ENCODE measurements around the gene TBC1D22A. TPM values are rescaled to one million over a fixed set of nuclear protein-coding genes. Genes with fewer than 3 reads are reported as not detected.
A peak's percentile ranks its signal among the peaks of the same experiment; 100 is the strongest.

The TBC1D22A gene
- total RNA-seq, 1 donor from 2014 or later: 24.2 TPM

DNA sequence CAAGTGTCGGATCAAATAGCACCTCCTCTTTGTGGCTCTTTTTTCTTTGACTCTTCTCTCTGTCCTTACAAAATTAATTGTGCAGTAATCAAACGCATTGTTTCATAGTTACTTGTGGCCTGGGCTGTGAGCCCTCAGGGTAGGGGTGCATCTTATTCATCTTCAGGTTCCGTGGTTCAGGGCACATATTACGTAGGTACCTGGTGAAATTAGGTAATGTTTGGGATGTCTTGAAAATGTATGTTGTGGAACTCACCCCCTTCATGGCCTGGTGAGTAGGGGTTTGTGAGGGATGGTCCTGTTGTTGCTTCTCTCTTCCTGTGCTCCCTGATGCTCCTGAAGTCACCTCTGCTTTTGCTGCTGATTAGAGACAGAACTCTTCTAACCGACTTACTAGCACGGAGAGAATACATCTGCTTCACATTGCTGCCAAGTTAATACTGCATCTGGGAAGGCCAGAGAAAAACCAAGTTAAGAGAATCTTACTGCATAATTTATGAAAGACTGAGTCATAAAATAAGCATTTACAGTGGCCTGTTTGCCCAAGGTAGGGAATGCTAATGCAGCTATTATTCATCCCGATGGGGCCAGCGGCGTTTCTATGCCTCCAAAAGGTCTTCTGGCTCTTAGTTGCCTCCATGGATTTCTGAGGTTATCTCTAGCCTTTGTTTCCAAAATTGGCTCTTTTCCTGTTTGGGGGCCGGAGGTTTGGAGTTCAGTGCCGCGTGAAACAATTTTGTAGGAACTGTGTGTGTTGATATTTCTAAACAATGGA is 66.9 kb downstream of the TBC1D22A start:
- peaks cover 24% of the 10 kb centered on the region for H3K79me2 ChIP-seq (ENCODE audit: insufficient read depth, low read length)
- Mint-ChIP-seq H3K27me3 (ENCODE audit: low read depth, unreplicated experiment) (no peaks in the 10 kb centered on the region), H3K4me3 (ENCODE audit: unreplicated experiment) (peak overlapping the region; percentile 35), H3K27ac (ENCODE audit: unreplicated experiment) (peak overlapping the region; percentile 72), H3K9me3 (ENCODE audit: unreplicated experiment) (peaks cover 3% of the 10 kb centered on the region), H3K36me3 (ENCODE audit: low read depth, unreplicated experiment) (peaks cover 31% of the 10 kb centered on the region), H3K4me1 (ENCODE audit: low read depth, unreplicated experiment) (peaks cover 34% of the 10 kb centered on the region)
- FAIRE-seq (peak; percentile 99), DNase-seq (ENCODE audit: low read depth) (peak; percentile 96)
- peak overlapping the region; percentile 30 for H3K4me3 ChIP-seq (ENCODE audit: insufficient read depth, low read depth, low read length)
- H2AFZ ChIP-seq (ENCODE audit: low read depth, low read length): peak overlapping the region; percentile 20
- no peaks in the 10 kb centered on the region for H3K36me3 ChIP-seq (ENCODE audit: insufficient read depth, low read length)
- peaks cover 10% of the 10 kb centered on the region for H4K20me1 ChIP-seq (ENCODE audit: insufficient read depth, low read length)
- no peaks in the 10 kb centered on the region for H3K27me3 ChIP-seq (ENCODE audit: insufficient read depth, low read length)
- H3K4me2 ChIP-seq (ENCODE audit: low read length): peak overlapping the region; percentile 81
- peak overlapping the region; percentile 93 for H3K27ac ChIP-seq (ENCODE audit: low read depth, low read length)
- no peaks in the 10 kb centered on the region for H3K9me3 ChIP-seq (ENCODE audit: insufficient read depth, low read depth, low read length)
- H3K4me1 ChIP-seq (ENCODE audit: insufficient read depth, low read length): peaks cover 33% of the 10 kb centered on the region
- peak overlapping the region; percentile 74 for H3K9ac ChIP-seq (ENCODE audit: low read length)
- TF ChIP-seq, protein P1, sequence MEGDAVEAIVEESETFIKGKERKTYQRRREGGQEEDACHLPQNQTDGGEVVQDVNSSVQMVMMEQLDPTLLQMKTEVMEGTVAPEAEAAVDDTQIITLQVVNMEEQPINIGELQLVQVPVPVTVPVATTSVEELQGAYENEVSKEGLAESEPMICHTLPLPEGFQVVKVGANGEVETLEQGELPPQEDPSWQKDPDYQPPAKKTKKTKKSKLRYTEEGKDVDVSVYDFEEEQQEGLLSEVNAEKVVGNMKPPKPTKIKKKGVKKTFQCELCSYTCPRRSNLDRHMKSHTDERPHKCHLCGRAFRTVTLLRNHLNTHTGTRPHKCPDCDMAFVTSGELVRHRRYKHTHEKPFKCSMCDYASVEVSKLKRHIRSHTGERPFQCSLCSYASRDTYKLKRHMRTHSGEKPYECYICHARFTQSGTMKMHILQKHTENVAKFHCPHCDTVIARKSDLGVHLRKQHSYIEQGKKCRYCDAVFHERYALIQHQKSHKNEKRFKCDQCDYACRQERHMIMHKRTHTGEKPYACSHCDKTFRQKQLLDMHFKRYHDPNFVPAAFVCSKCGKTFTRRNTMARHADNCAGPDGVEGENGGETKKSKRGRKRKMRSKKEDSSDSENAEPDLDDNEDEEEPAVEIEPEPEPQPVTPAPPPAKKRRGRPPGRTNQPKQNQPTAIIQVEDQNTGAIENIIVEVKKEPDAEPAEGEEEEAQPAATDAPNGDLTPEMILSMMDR (IDR thresholded peaks at IDR 0.05; ENCODE audit: insufficient read depth, low read depth, low read length): no peak
- no peak for TF ChIP-seq EZH2 (IDR thresholded peaks at IDR 0.05; ENCODE audit: insufficient read depth, low read length)

DNA sequence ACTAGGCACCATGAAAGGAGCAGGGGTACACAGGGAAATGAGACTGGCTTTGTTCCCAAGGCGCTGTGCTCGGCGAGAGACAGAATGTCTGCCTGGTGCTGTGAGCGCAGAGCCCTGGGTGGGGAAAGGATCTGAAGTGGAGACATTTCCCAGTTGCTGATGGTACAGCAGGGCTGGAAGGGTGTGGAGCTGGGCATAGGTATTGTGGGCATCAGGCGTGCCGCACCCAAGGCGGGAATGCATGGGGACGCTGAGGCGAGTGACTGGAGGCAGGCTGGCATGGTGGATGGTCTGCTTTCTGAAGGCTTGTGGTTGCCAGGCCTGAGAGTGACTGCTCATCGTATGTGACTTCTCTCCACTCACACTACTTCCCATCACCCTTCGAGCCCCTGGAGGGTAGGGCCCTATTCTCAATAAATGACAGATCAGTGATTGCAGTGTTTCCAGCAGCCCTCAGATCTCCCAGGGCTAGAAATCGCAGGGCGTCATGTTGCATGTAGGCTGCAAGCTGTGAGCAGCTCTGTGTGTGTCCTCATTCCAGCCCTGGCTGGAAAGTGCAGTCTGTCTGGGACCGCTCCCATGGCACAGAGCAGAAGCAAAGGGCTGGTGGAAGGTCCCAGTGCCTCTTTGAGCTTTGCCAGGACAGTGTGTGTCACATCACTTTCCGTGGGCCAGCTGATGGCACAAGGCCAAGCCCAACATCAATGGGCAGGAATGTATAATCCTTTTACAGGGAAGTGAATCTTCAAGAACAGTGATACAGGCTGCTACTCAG is 67.7 kb downstream of the TBC1D22A start:
- peak overlapping the region; percentile 35 for H3K4me3 Mint-ChIP-seq (ENCODE audit: unreplicated experiment)

More for the DNA sequence above, 67.7 kb downstream of the TBC1D22A start:
- no peaks in the 10 kb centered on the region for H3K9me3 ChIP-seq (ENCODE audit: insufficient read depth, low read depth, low read length)
- no peaks in the 10 kb centered on the region for H3K36me3 ChIP-seq (ENCODE audit: insufficient read depth, low read length)
- peaks cover 24% of the 10 kb centered on the region for H3K79me2 ChIP-seq (ENCODE audit: insufficient read depth, low read length)
- peaks cover 28% of the 10 kb centered on the region for H3K4me1 Mint-ChIP-seq (ENCODE audit: low read depth, unreplicated experiment)
- peak overlapping the region; percentile 30 for H3K4me3 ChIP-seq (ENCODE audit: insufficient read depth, low read depth, low read length)
- peak overlapping the region; percentile 93 for H3K27ac ChIP-seq (ENCODE audit: low read depth, low read length)
- TF ChIP-seq EZH2 (IDR thresholded peaks at IDR 0.05; ENCODE audit: insufficient read depth, low read length): no peak
- TF ChIP-seq, protein P1 (IDR thresholded peaks at IDR 0.05; ENCODE audit: insufficient read depth, low read depth, low read length): no peak
- H2AFZ ChIP-seq (ENCODE audit: low read depth, low read length): peak overlapping the region; percentile 20
- peaks cover 33% of the 10 kb centered on the region for H3K4me1 ChIP-seq (ENCODE audit: insufficient read depth, low read length)
- H3K4me2 ChIP-seq (ENCODE audit: low read length): peak overlapping the region; percentile 81
- DNase-seq (ENCODE audit: low read depth) (peak; percentile 77), FAIRE-seq (peak; percentile 65)
- H3K36me3 Mint-ChIP-seq (ENCODE audit: low read depth, unreplicated experiment): peaks cover 37% of the 10 kb centered on the region
- H3K27me3 ChIP-seq (ENCODE audit: insufficient read depth, low read length): no peaks in the 10 kb centered on the region
- H3K9ac ChIP-seq (ENCODE audit: low read length): peak overlapping the region; percentile 74
- H3K9me3 Mint-ChIP-seq (ENCODE audit: unreplicated experiment): peaks cover 7% of the 10 kb centered on the region
- H3K27me3 Mint-ChIP-seq (ENCODE audit: low read depth, unreplicated experiment): no peaks in the 10 kb centered on the region
- peaks cover 3% of the 10 kb centered on the region for H4K20me1 ChIP-seq (ENCODE audit: insufficient read depth, low read length)
- peak overlapping the region; percentile 72 for H3K27ac Mint-ChIP-seq (ENCODE audit: unreplicated experiment)

Measured in astrocyte (in vitro differentiated cells and primary cell).